ENCODE results near the gene HOXA11. TPM values are rescaled to one million over a fixed set of nuclear protein-coding genes. Genes with fewer than 3 reads are reported as not detected.

The HOXA11 gene
- total and polyA plus RNA-seq, 4 donors, result not detected

GRCh38 chr7:27198871-27199801, 14.1 kb upstream of the HOXA11 start:
- Histone ChIP-seq H3K4me1 (ENCODE audit: control insufficient read depth in 4 of 4, insufficient read depth in 4 of 4, low read length in 3 of 4) (peaks cover 18 to 34% (median 24%) of the 10 kb centered on the region in 4 donors), H3K9ac (ENCODE audit: low read depth in 1 of 2, low read length in 2 of 2) (no peak overlapping the region), H3K9me3 (ENCODE audit: control insufficient read depth in 4 of 4, low read length in 3 of 4) (peaks cover 0 to 4% (median 0%) of the 10 kb centered on the region in 4 donors), H3K27ac (ENCODE audit: low read depth in 1 of 2, low read length in 2 of 2) (no peak overlapping the region), H3K4me3 (ENCODE audit: low read depth in 1 of 3, low read length in 3 of 3) (peak overlapping the region in 1 of 3 donors; percentile 46), H3K36me3 (ENCODE audit: control insufficient read depth in 4 of 4, insufficient read depth in 3 of 4, low read depth in 1 of 4, low read length in 3 of 4) (no peaks in the 10 kb centered on the region), H3K27me3 (ENCODE audit: control insufficient read depth in 4 of 4, insufficient read depth in 4 of 4, low read length in 3 of 4) (peaks cover 7 to 55% (median 28%) of the 10 kb centered on the region in 4 donors)
- WGBS, result 4% methylated on average over 93 of the region's 93 CpGs
- no peak for DNase-seq (ENCODE audit: low spot score)
- no peak for TF ChIP-seq HNF4G (IDR thresholded peaks at IDR 0.05)
- TF ChIP-seq, protein P1, sequence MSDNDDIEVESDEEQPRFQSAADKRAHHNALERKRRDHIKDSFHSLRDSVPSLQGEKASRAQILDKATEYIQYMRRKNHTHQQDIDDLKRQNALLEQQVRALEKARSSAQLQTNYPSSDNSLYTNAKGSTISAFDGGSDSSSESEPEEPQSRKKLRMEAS (IDR thresholded peaks at IDR 0.05), result no peak
- no peak for TF ChIP-seq GABPA (IDR thresholded peaks at IDR 0.05 in 1 of 2, conservative IDR thresholded peaks at IDR 0.05 in 1 of 2)
- TF ChIP-seq HNF4A (conservative IDR thresholded peaks at IDR 0.05), result no peak
- no peak for TF ChIP-seq SP1 (IDR thresholded peaks at IDR 0.05)
- no peak for TF ChIP-seq YY1 (IDR thresholded peaks at IDR 0.05)
- no peak for TF ChIP-seq ATF3 (IDR thresholded peaks at IDR 0.05)
- TF ChIP-seq TAF1 (conservative IDR thresholded peaks at IDR 0.05), result no peak
- TF ChIP-seq RAD21 (IDR thresholded peaks at IDR 0.05), result no peak
- TF ChIP-seq FOXA2 (IDR thresholded peaks at IDR 0.05), result no peak
- TF ChIP-seq FOXA1 (IDR thresholded peaks at IDR 0.05), result no peak

DNA sequence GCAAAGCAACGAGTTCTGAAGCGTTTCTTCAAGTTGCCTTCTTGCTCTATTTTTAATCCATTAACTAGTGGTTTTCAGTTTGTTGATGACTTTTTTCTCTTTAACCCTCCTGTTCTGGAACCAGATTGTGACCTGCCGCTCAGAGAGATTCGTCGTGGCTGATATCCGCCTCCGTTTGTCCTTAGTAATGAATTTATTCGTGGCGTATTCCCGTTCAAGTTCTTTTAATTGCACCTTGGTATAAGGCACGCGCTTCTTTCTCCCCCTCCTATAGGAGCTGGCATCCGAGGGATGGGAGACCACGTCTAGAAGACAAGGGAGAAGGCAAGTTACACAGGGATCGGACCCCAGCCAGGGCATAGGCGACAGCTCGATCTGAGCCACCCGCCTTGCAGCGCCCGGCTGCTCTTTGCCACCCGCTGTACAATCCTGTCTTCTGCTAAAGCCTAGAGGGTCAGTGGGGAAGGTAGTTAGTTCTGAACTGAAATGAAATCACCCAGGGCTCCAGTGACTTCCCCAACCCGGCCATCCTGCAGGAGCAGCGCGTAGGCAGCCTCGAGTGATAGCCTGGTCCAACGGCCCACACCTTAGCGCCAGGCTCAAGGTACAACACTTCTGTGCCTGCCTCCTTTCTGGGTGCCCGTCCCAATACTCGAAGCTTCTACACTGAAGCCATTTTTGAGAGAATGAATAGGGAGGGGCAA, 13.3 kb upstream of the HOXA11 start:
- Histone ChIP-seq H3K9me3 (ENCODE audit: control insufficient read depth in 4 of 4, low read length in 3 of 4) (peaks cover 0 to 4% (median under 1%) of the 10 kb centered on the region in 4 donors), H3K36me3 (ENCODE audit: control insufficient read depth in 4 of 4, insufficient read depth in 3 of 4, low read depth in 1 of 4, low read length in 3 of 4) (no peaks in the 10 kb centered on the region), H3K27ac (ENCODE audit: low read depth in 1 of 2, low read length in 2 of 2) (no peak overlapping the region), H3K9ac (ENCODE audit: low read depth in 1 of 2, low read length in 2 of 2) (no peak overlapping the region), H3K27me3 (ENCODE audit: control insufficient read depth in 4 of 4, insufficient read depth in 4 of 4, low read length in 3 of 4) (peaks cover 9 to 59% (median 28%) of the 10 kb centered on the region in 4 donors), H3K4me3 (ENCODE audit: low read depth in 1 of 3, low read length in 3 of 3) (no peak overlapping the region), H3K4me1 (ENCODE audit: control insufficient read depth in 4 of 4, insufficient read depth in 4 of 4, low read length in 3 of 4) (peaks cover 18 to 34% (median 24%) of the 10 kb centered on the region in 4 donors)
- 11% methylated on average over 29 of the region's 29 CpGs for WGBS
- DNase-seq (ENCODE audit: low spot score), result no peak
- TF ChIP-seq CTCF (IDR thresholded peaks at IDR 0.05; ENCODE audit: low read depth, low read length, missing input control), result no peak
- TF ChIP-seq FOXA2 (IDR thresholded peaks at IDR 0.05), result no peak
- no peak for TF ChIP-seq RXRA (IDR thresholded peaks at IDR 0.05)
- TF ChIP-seq, protein P1 (IDR thresholded peaks at IDR 0.05), result no peak
- no peak for TF ChIP-seq RAD21 (IDR thresholded peaks at IDR 0.05)
- TF ChIP-seq JUND (IDR thresholded peaks at IDR 0.05), result no peak
- TF ChIP-seq, protein P2, sequence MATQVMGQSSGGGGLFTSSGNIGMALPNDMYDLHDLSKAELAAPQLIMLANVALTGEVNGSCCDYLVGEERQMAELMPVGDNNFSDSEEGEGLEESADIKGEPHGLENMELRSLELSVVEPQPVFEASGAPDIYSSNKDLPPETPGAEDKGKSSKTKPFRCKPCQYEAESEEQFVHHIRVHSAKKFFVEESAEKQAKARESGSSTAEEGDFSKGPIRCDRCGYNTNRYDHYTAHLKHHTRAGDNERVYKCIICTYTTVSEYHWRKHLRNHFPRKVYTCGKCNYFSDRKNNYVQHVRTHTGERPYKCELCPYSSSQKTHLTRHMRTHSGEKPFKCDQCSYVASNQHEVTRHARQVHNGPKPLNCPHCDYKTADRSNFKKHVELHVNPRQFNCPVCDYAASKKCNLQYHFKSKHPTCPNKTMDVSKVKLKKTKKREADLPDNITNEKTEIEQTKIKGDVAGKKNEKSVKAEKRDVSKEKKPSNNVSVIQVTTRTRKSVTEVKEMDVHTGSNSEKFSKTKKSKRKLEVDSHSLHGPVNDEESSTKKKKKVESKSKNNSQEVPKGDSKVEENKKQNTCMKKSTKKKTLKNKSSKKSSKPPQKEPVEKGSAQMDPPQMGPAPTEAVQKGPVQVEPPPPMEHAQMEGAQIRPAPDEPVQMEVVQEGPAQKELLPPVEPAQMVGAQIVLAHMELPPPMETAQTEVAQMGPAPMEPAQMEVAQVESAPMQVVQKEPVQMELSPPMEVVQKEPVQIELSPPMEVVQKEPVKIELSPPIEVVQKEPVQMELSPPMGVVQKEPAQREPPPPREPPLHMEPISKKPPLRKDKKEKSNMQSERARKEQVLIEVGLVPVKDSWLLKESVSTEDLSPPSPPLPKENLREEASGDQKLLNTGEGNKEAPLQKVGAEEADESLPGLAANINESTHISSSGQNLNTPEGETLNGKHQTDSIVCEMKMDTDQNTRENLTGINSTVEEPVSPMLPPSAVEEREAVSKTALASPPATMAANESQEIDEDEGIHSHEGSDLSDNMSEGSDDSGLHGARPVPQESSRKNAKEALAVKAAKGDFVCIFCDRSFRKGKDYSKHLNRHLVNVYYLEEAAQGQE (IDR thresholded peaks at IDR 0.05), result no peak
- no peak for TF ChIP-seq SP1 (IDR thresholded peaks at IDR 0.05)
- TF ChIP-seq TAF1 (conservative IDR thresholded peaks at IDR 0.05), result no peak
- TF ChIP-seq GABPA (IDR thresholded peaks at IDR 0.05 in 1 of 2, conservative IDR thresholded peaks at IDR 0.05 in 1 of 2), result no peak
- TF ChIP-seq YY1 (IDR thresholded peaks at IDR 0.05), result no peak
